Measurements from ENCODE around the gene MED15.

DNA sequence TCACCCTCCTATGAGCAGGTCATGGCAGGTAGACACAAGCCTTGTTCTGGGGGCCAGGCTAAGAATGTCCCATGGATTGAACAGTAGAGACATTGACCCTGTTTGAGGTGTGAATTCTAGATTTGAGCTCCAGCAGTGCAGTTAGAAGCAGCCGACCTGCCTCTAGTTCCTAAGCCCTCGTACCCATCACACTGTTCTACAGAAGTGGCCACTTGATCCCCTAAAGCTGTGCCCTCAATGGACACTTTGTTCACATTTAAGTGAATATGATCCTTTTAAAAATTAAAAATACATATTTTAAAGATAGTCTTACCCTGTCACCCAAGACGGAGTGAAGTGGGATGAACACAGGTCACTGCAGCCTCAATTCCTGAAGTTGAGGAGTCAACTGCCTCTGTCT is 122.0 kb downstream of the MED15 start:
- no peak for TF ChIP-seq CTCF (IDR thresholded peaks at IDR 0.05)
- TF ChIP-seq POLR2A (IDR thresholded peaks at IDR 0.05), result no peak

Measured in lower leg skin (tissue), 3 donors.